WI38 (cell line): ENCODE measurements around the gene RRAGD.

Experiments used
- H3K4me3 ChIP-seq: 2 replicates; pipeline ENCODE4 v1.5.1; 2011; ENCODE audit warnings: low read depth, mild to moderate bottlenecking, control low read depth, low read length
- TF ChIP-seq, protein P1 (sequence below): IDR thresholded peaks from 2 replicates; pipeline ENCODE4 v1.5.1; 2012; ENCODE audit warnings: low read depth, mild to moderate bottlenecking, control low read depth, low read length

The RRAGD gene

DNA sequence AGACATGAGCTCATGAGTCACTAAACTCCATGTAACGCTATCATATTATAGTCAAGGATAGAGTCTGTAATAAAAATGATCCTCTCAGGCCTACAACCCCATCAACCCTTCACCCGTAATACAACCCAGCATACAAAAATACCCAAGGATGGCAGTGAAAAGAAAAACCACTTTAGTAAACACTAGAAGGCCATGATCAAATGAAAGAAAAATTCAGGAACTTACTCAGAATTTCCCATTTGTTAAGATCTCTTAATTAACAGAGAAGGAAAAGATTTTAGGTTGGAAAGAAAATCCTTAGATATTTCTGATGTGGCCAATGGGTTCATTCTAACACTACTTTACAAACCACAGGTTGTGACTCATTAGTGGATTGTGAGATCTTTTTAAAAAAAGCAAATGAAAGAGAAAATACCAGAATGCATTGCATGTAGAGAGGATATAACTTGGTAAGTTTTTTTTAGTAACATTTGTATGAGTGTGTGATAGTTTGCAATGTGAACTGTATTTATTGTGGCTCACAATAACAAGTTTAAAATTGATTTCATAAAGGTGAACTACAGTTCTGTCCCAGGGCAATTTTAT is 51.6 kb downstream of the RRAGD start:
- TF ChIP-seq, protein P1, sequence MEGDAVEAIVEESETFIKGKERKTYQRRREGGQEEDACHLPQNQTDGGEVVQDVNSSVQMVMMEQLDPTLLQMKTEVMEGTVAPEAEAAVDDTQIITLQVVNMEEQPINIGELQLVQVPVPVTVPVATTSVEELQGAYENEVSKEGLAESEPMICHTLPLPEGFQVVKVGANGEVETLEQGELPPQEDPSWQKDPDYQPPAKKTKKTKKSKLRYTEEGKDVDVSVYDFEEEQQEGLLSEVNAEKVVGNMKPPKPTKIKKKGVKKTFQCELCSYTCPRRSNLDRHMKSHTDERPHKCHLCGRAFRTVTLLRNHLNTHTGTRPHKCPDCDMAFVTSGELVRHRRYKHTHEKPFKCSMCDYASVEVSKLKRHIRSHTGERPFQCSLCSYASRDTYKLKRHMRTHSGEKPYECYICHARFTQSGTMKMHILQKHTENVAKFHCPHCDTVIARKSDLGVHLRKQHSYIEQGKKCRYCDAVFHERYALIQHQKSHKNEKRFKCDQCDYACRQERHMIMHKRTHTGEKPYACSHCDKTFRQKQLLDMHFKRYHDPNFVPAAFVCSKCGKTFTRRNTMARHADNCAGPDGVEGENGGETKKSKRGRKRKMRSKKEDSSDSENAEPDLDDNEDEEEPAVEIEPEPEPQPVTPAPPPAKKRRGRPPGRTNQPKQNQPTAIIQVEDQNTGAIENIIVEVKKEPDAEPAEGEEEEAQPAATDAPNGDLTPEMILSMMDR, result no peak
- H3K4me3 ChIP-seq, result no peak overlapping the region

- H3K4me3 ChIP-seq, result no peak overlapping the region
- TF ChIP-seq, protein P1, result no peak
Observed at GRCh38 chr6:89359561-89359960, 52.5 kb downstream of the RRAGD start.

DNA sequence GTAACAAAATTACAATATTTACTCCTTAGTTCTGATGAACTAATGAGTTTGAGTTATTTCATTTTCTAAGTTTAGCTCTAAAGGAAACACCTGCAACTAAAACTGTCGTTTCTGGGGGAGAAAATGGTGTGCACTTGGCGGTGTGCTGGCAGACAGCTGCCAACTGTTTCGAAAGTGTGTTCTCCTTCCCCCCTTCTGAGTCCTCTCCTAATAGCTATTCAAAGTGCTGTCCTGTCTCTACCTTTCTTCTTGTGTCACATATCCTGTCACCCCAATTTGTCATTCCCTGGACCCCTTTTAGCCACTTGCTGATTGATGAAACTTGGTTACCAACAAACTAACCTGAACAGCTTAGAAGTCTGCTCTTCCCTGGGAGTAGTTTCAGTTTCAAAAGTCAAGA is 54.7 kb downstream of the RRAGD start:
- TF ChIP-seq, protein P1, result no peak
- H3K4me3 ChIP-seq, result no peak overlapping the region

GRCh38 chr6:89356642-89357170 is 55.4 kb downstream of the RRAGD start:
- TF ChIP-seq, protein P1, result no peak
- H3K4me3 ChIP-seq, result no peak overlapping the region

- TF ChIP-seq, protein P1, result no peak
Observed at GRCh38 chr6:89355511-89356194, 56.4 kb downstream of the RRAGD start.

GRCh38 chr6:89353702-89354392 is 58.2 kb downstream of the RRAGD start:
- TF ChIP-seq, protein P1, result no peak
- H3K4me3 ChIP-seq, result no peak overlapping the region

More at GRCh38 chr6:89355511-89356194, 56.4 kb downstream of the RRAGD start:
- H3K4me3 ChIP-seq, result no peak overlapping the region
